ENCODE measurements around the gene EGFR.

EGFR gene

GRCh38 chr7:55252386-55252785, 233.6 kb downstream of the EGFR start:
- no peaks in the 10 kb centered on the region for H4K20me1 ChIP-seq (ENCODE audit: insufficient read depth, low read length)
- H3F3A ChIP-seq (ENCODE audit: insufficient read depth, low read length): no peaks in the 10 kb centered on the region
- H3K27ac ChIP-seq (ENCODE audit: low read depth, low read length, poor library complexity, severe bottlenecking): no peak overlapping the region
- H3K27me3 ChIP-seq (ENCODE audit: insufficient read depth, low read length): no peaks in the 10 kb centered on the region; the same call in 1 of the 2 replicates
- H3K36me3 ChIP-seq (ENCODE audit: insufficient read depth, low read length): no peaks in the 10 kb centered on the region
- no peak overlapping the region for H3K4me3 ChIP-seq (ENCODE audit: low read depth, low read length, poor library complexity, severe bottlenecking)
- no peaks in the 10 kb centered on the region for H3K79me2 ChIP-seq (ENCODE audit: insufficient read depth, low read length)
- no peak overlapping the region for H3K9ac ChIP-seq (ENCODE audit: low read length)
- H3K4me1 ChIP-seq (ENCODE audit: insufficient read depth, low read length, severe bottlenecking): peaks cover 9% of the 10 kb centered on the region
- TF ChIP-seq, protein P1, sequence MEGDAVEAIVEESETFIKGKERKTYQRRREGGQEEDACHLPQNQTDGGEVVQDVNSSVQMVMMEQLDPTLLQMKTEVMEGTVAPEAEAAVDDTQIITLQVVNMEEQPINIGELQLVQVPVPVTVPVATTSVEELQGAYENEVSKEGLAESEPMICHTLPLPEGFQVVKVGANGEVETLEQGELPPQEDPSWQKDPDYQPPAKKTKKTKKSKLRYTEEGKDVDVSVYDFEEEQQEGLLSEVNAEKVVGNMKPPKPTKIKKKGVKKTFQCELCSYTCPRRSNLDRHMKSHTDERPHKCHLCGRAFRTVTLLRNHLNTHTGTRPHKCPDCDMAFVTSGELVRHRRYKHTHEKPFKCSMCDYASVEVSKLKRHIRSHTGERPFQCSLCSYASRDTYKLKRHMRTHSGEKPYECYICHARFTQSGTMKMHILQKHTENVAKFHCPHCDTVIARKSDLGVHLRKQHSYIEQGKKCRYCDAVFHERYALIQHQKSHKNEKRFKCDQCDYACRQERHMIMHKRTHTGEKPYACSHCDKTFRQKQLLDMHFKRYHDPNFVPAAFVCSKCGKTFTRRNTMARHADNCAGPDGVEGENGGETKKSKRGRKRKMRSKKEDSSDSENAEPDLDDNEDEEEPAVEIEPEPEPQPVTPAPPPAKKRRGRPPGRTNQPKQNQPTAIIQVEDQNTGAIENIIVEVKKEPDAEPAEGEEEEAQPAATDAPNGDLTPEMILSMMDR (IDR thresholded peaks at IDR 0.05; ENCODE audit: low read length): no peak
- TF ChIP-seq EZH2 (IDR thresholded peaks at IDR 0.05; ENCODE audit: borderline replicate concordance, low read length): no peak
- H3K9me2 ChIP-seq (ENCODE audit: low read depth, low read length): no peaks in the 10 kb centered on the region
- no peaks in the 10 kb centered on the region for H3K9me3 ChIP-seq (ENCODE audit: low read length)
- H3K4me2 ChIP-seq (ENCODE audit: low read length): no peak overlapping the region
- no peak overlapping the region for H2AFZ ChIP-seq (ENCODE audit: low read length)

DNA sequence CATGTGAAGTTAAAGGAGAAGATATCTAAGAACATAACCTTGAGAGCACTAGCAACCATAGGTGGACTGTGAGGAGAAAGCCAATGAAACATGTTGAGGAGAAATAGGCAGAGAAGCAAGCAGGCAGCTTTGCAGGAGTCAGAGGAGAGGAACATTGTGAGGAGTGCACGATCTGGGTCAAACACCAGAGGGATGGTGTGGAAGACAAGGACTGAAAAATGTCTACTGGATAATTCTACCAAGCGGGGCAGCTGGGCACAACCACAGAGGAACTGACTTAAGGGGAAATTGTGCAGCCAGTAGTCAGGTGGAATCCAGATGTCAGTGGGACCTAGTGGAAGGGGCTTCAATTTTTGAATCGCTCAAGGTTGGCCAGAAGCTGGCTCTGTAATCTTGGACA, 234.4 kb downstream of the EGFR start:
- Histone ChIP-seq H3K27ac (ENCODE audit: low read depth, low read length, poor library complexity, severe bottlenecking) (no peak overlapping the region), H3F3A (ENCODE audit: insufficient read depth, low read length) (no peaks in the 10 kb centered on the region), H3K79me2 (ENCODE audit: insufficient read depth, low read length) (no peaks in the 10 kb centered on the region), H3K27me3 (ENCODE audit: insufficient read depth, low read length) (no peaks in the 10 kb centered on the region; the same call in 1 of the 2 replicates), H2AFZ (ENCODE audit: low read length) (no peak overlapping the region), H3K9ac (ENCODE audit: low read length) (no peak overlapping the region), H4K20me1 (ENCODE audit: insufficient read depth, low read length) (no peaks in the 10 kb centered on the region), H3K9me3 (ENCODE audit: low read length) (no peaks in the 10 kb centered on the region), H3K4me3 (ENCODE audit: low read depth, low read length, poor library complexity, severe bottlenecking) (no peak overlapping the region), H3K4me2 (ENCODE audit: low read length) (no peak overlapping the region), H3K9me2 (ENCODE audit: low read depth, low read length) (no peaks in the 10 kb centered on the region), H3K4me1 (ENCODE audit: insufficient read depth, low read length, severe bottlenecking) (peaks cover 9% of the 10 kb centered on the region), H3K36me3 (ENCODE audit: insufficient read depth, low read length) (no peaks in the 10 kb centered on the region)
- TF ChIP-seq, protein P1 (IDR thresholded peaks at IDR 0.05; ENCODE audit: low read length): no peak
- TF ChIP-seq EZH2 (IDR thresholded peaks at IDR 0.05; ENCODE audit: borderline replicate concordance, low read length): no peak

- no peak overlapping the region for H2AFZ ChIP-seq (ENCODE audit: low read length)
- no peaks in the 10 kb centered on the region; the same call in 1 of the 2 replicates for H3K27me3 ChIP-seq (ENCODE audit: insufficient read depth, low read length)
- no peaks in the 10 kb centered on the region for H3K36me3 ChIP-seq (ENCODE audit: insufficient read depth, low read length)
- TF ChIP-seq EZH2 (IDR thresholded peaks at IDR 0.05; ENCODE audit: borderline replicate concordance, low read length): no peak
- TF ChIP-seq, protein P1 (IDR thresholded peaks at IDR 0.05; ENCODE audit: low read length): no peak
- H3K27ac ChIP-seq (ENCODE audit: low read depth, low read length, poor library complexity, severe bottlenecking): no peak overlapping the region
- H3K9me2 ChIP-seq (ENCODE audit: low read depth, low read length): no peaks in the 10 kb centered on the region
- no peak overlapping the region for H3K4me3 ChIP-seq (ENCODE audit: low read depth, low read length, poor library complexity, severe bottlenecking)
- no peaks in the 10 kb centered on the region for H3K9me3 ChIP-seq (ENCODE audit: low read length)
- no peak overlapping the region for H3K9ac ChIP-seq (ENCODE audit: low read length)
- no peaks in the 10 kb centered on the region for H3F3A ChIP-seq (ENCODE audit: insufficient read depth, low read length)
- H3K4me2 ChIP-seq (ENCODE audit: low read length): no peak overlapping the region
- H4K20me1 ChIP-seq (ENCODE audit: insufficient read depth, low read length): no peaks in the 10 kb centered on the region
- H3K79me2 ChIP-seq (ENCODE audit: insufficient read depth, low read length): no peaks in the 10 kb centered on the region
- peaks cover 9% of the 10 kb centered on the region for H3K4me1 ChIP-seq (ENCODE audit: insufficient read depth, low read length, severe bottlenecking)
Measured at GRCh38 chr7:55254242-55254595, 235.4 kb downstream of the EGFR start.

Measured in OCI-LY1 (cell line).